ENCODE results near the gene ERAS. TPM values are rescaled to one million over a fixed set of nuclear protein-coding genes. Genes with fewer than 3 reads are reported as not detected.

The ERAS gene
- total and polyA plus RNA-seq, 2 of the 13 experiments (the other 11 are each of a cell fraction or from before 2014, with no cell fraction given): 0.21 to 0.22 TPM

DNA sequence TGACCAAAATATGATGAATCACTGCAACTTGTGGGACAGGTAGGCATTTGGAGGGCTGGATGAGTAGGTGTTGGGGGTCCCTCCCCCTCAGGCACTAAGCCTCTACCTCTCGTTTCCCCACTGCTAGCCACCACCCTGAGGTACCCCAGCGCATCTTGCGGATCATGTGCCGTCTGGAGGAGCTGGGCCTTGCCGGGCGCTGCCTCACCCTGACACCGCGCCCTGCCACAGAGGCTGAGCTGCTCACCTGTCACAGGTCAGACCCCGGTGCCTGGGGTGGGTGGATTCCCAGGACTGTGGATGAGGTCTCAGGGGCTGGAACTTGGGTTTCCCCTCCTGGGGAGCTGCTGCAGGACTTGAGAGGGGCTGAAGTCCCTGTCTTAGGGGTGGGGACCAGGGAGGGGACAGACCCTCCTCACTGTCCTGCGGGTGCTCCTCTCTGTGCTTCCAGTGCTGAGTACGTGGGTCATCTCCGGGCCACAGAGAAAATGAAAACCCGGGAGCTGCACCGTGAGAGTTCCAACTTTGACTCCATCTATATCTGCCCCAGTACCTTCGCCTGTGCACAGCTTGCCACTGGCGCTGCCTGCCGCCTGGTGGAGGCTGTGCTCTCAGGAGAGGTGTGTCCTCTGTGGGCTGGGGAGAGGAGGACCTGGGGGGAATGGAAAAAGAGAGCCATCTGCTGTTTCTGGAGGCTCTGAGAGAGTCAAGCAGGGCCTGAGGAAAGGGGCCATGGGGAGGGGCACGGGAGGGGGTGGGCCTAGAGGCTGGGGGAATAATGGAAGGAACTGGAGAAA, 10.1 kb upstream of the ERAS start:
- peaks cover 1 to 13% of the 10 kb centered on the region in 2 experiments; a peak in 2 of 5 replicates for H3K36me3 ChIP-seq (replicated peaks in 1 of 2; ENCODE audit: control insufficient read depth in 1 of 2, insufficient read depth in 2 of 2, low read length in 2 of 2)
- no TSS peak for BruUV-seq (replicated peaks)
- no peak for TF ChIP-seq GPN1 (CRISPR knock-in tag; IDR thresholded peaks at IDR 0.05; ENCODE audit: borderline replicate concordance)
- no peak for TF ChIP-seq HDAC2 (CRISPR knock-in tag; IDR thresholded peaks at IDR 0.05)
- TF ChIP-seq ZNF251 (CRISPR knock-in tag; IDR thresholded peaks at IDR 0.05): no peak
- TF ChIP-seq ZNF7 (CRISPR knock-in tag; IDR thresholded peaks at IDR 0.05): no peak
- no peak for TF ChIP-seq SMAD1 (CRISPR knock-in tag; IDR thresholded peaks at IDR 0.05; ENCODE audit: borderline replicate concordance, low read depth)
- no peak for TF ChIP-seq ZMYM3 (CRISPR knock-in tag; IDR thresholded peaks at IDR 0.05)
- TF ChIP-seq KMT2A (CRISPR knock-in tag; IDR thresholded peaks at IDR 0.05): no peak
- no peak for TF ChIP-seq MEIS1 (CRISPR knock-in tag; IDR thresholded peaks at IDR 0.05; ENCODE audit: borderline replicate concordance)
- TF ChIP-seq, protein P1, sequence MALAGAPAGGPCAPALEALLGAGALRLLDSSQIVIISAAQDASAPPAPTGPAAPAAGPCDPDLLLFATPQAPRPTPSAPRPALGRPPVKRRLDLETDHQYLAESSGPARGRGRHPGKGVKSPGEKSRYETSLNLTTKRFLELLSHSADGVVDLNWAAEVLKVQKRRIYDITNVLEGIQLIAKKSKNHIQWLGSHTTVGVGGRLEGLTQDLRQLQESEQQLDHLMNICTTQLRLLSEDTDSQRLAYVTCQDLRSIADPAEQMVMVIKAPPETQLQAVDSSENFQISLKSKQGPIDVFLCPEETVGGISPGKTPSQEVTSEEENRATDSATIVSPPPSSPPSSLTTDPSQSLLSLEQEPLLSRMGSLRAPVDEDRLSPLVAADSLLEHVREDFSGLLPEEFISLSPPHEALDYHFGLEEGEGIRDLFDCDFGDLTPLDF (CRISPR knock-in tag; IDR thresholded peaks at IDR 0.05): no peak
- TF ChIP-seq, protein P2, sequence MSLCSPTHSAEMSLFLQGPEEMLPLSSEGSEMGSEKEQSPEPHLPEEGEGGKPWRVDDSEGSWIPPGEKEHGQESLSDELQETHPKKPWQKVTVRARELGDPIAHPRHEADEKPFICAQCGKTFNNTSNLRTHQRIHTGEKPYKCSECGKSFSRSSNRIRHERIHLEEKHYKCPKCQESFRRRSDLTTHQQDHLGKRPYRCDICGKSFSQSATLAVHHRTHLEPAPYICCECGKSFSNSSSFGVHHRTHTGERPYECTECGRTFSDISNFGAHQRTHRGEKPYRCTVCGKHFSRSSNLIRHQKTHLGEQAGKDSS (CRISPR knock-in tag; IDR thresholded peaks at IDR 0.05; ENCODE audit: borderline replicate concordance, low read depth): no peak
- TF ChIP-seq PAF1 (CRISPR knock-in tag; IDR thresholded peaks at IDR 0.05): no peak
- TF ChIP-seq ZNF839 (CRISPR knock-in tag; IDR thresholded peaks at IDR 0.05; ENCODE audit: borderline replicate concordance): no peak
- no peak for TF ChIP-seq THYN1 (CRISPR knock-in tag; IDR thresholded peaks at IDR 0.05; ENCODE audit: borderline replicate concordance, low read depth)
- TF ChIP-seq, protein P3, sequence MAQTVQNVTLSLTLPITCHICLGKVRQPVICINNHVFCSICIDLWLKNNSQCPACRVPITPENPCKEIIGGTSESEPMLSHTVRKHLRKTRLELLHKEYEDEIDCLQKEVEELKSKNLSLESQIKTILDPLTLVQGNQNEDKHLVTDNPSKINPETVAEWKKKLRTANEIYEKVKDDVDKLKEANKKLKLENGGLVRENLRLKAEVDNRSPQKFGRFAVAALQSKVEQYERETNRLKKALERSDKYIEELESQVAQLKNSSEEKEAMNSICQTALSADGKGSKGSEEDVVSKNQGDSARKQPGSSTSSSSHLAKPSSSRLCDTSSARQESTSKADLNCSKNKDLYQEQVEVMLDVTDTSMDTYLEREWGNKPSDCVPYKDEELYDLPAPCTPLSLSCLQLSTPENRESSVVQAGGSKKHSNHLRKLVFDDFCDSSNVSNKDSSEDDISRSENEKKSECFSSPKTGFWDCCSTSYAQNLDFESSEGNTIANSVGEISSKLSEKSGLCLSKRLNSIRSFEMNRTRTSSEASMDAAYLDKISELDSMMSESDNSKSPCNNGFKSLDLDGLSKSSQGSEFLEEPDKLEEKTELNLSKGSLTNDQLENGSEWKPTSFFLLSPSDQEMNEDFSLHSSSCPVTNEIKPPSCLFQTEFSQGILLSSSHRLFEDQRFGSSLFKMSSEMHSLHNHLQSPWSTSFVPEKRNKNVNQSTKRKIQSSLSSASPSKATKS (CRISPR knock-in tag; IDR thresholded peaks at IDR 0.05): no peak
- no peak for TF ChIP-seq ZNF782 (CRISPR knock-in tag; IDR thresholded peaks at IDR 0.05; ENCODE audit: borderline replicate concordance)
- TF ChIP-seq, protein P4, sequence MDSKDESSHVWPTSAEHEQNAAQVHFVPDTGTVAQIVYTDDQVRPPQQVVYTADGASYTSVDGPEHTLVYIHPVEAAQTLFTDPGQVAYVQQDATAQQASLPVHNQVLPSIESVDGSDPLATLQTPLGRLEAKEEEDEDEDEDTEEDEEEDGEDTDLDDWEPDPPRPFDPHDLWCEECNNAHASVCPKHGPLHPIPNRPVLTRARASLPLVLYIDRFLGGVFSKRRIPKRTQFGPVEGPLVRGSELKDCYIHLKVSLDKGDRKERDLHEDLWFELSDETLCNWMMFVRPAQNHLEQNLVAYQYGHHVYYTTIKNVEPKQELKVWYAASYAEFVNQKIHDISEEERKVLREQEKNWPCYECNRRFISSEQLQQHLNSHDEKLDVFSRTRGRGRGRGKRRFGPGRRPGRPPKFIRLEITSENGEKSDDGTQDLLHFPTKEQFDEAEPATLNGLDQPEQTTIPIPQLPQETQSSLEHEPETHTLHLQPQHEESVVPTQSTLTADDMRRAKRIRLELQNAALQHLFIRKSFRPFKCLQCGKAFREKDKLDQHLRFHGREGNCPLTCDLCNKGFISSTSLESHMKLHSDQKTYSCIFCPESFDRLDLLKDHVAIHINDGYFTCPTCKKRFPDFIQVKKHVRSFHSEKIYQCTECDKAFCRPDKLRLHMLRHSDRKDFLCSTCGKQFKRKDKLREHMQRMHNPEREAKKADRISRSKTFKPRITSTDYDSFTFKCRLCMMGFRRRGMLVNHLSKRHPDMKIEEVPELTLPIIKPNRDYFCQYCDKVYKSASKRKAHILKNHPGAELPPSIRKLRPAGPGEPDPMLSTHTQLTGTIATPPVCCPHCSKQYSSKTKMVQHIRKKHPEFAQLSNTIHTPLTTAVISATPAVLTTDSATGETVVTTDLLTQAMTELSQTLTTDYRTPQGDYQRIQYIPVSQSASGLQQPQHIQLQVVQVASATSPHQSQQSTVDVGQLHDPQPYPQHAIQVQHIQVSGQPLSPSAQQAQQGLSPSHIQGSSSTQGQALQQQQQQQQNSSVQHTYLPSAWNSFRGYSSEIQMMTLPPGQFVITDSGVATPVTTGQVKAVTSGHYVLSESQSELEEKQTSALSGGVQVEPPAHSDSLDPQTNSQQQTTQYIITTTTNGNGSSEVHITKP (CRISPR knock-in tag; IDR thresholded peaks at IDR 0.05; ENCODE audit: low read depth): no peak

More for the DNA sequence above, 10.1 kb upstream of the ERAS start:
- Histone ChIP-seq H3K4me1 (ENCODE audit: insufficient read depth, low read length) (no peaks in the 10 kb centered on the region), H2AFZ (ENCODE audit: low read length) (no peak overlapping the region), H3K4me3 (replicated peaks in 1 of 3; ENCODE audit: insufficient read depth in 1 of 3, low read depth in 2 of 3, low read length in 3 of 3) (no peak overlapping the region), H3K9me3 (ENCODE audit: low read length) (no peaks in the 10 kb centered on the region), H3K4me2 (ENCODE audit: low read depth, low read length) (no peak overlapping the region), H3K79me2 (ENCODE audit: insufficient read depth, low read length) (no peaks in the 10 kb centered on the region), H3K27ac (ENCODE audit: extremely low read length, insufficient read depth, low read length) (no peak overlapping the region), H4K20me1 (ENCODE audit: insufficient read depth, low read length) (no peaks in the 10 kb centered on the region), H3K27me3 (ENCODE audit: control insufficient read depth in 1 of 2, insufficient read depth in 2 of 2, low read length in 2 of 2) (no peaks in the 10 kb centered on the region), H3K9ac (ENCODE audit: insufficient read depth, low read depth, low read length) (no peak overlapping the region)
- FAIRE-seq: no peak
- in situ Hi-C loops (cut with HindIII; ENCODE audit: extremely low pct_ligation_motif_present, low pct_unique_long_range_greater_than_20kb) (no loop called here), intact Hi-C loops (cut with micrococcal nuclease; ENCODE audit: unreplicated experiment) (no loop called here)
- WGBS (ENCODE audit: low lambda C conversion rate): 95% methylated on average over 9 of the region's 18 CpGs
- ATAC-seq: 0 out of 3 replicates have a peak, but pooled peaks have one; percentile 35
- ChIA-PET POLR2A (no interaction called here), CTCF (ENCODE audit: low intra/inter-chr PET ratio, low total read pairs) (no interaction called here)
- DNase-seq (ENCODE audit: low spot score): no peak

Data from HepG2 (cell line).